Occipital lobe (tissue), 2 donors: ENCODE results near the gene TXNDC16. TPM values are rescaled to one million over a fixed set of nuclear protein-coding genes. Genes with fewer than 3 reads are reported as not detected.

Experiments
- DNase-seq: peaks from one replicate; lab custom pipeline; 2025; lab: John Stamatoyannopoulos, UW
- total RNA-seq: library from RNA; depleted of rRNA; stranded (reverse); fragments of >200 nt; gene quantifications from one replicate; pipeline ENCODE4 v1.2.3, GENCODE V29; 2014

TXNDC16 gene
- total RNA-seq, 1 donor from 2014 or later: 73.8 TPM

DNA sequence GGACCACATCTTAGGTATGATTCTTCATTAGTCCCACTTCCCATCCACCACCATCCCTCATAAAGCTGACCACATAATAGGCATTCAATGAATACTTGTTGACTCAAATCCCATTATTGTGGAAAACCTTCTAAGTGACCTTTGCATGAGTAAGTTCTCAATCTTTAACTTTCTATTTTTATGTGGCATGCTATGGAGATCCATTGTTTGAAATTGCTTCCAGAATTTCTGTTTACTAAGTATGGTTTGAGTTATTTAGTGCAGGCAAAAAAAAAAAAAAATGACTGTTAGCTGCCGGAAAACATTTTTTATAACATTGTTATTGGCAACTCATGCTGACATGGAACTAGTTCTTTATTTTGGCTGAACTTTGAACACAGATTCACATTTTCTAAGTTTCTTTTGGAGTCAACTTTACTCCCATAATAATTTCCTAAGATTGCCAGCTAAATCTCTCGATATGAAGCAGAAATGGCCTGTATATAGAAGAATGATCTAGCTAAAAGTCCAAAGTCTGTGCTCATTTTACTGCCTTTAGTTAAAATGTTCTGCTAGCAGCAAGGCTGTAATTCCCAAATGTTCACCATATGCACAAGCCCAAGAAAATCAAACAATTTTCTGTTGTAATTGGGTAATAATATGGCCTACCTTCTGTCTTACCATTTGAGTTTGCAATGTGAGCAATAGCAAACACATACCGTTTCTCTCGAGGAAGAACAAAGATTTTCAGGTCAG lies 160.3 kb downstream of the TXNDC16 start:
- DNase-seq: no peak

Other genes starting within 250 kb of the TXNDC16 start
- not detected for gene PTGER2, start 238.2 kb downstream of the TXNDC16 start, total RNA-seq
- gene GPR137C, start 331 bp upstream of the TXNDC16 start, total RNA-seq: 27.8 TPM
- gene ERO1A, start 143.1 kb upstream of the TXNDC16 start, total RNA-seq: 42.7 TPM
- gene PSMC6, start 154.7 kb upstream of the TXNDC16 start, total RNA-seq: 131 TPM
- 29.8 TPM for gene STYX, start 177.7 kb upstream of the TXNDC16 start, total RNA-seq
- 30.4 TPM for gene GNPNAT1, start 239.1 kb upstream of the TXNDC16 start, total RNA-seq